Right lobe of liver (tissue), 4 donors: ENCODE results near the gene PWP2.
"Not testable (repeated sequence)": the region's sequence is repeated elsewhere in the genome, so short reads cannot be mapped to it uniquely, and the experiment has no call there.

Experiments used
- POLR2A ChIP-seq: fragments of 450-650 bp; IDR thresholded peaks from one replicate; pipeline ENCODE4 v1.6.1; 2017; ENCODE audit warnings: antibody characterized with exemption, mild to moderate bottlenecking
- TF ChIP-seq, protein P1 (sequence below), 4 donors: fragments of 200-600 bp in 3 of 4; fragments of 450-650 bp in 1 of 4; IDR thresholded peaks; one replicate each; pipeline versions ENCODE4 v1.5.1 to v1.8.0; 2016 to 2022; ENCODE audit warnings: antibody characterized with exemption in 4 of 4, mild to moderate bottlenecking in 2 of 4
- donor health status: DM: no; HTN: no; CAD: no.
- donor health status: DM: no; HTN: no; CAD: no.
- donor health status: DM: no; HTN: yes; CAD: no.

DNA sequence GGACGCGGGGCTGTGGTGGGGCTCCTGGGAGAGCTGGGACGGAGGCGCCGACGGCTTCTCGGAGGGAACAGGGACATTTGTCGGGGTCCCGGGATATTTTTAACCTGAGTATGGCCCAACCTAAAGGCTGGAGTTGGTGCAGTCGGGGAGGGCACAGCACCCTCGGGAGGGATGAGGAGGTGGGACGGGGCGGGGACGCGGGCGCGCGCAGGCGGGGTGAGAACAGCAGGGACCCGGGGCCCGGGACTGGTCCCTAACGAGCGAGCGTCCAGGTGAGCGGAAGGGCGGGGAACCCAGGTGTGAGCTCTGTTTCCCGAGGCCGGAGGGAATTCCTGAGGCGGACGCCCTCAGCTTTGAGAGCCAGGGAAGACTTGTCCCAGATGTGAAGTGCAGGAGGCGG is 390 bp downstream of the PWP2 start:
- TF ChIP-seq, protein P1, sequence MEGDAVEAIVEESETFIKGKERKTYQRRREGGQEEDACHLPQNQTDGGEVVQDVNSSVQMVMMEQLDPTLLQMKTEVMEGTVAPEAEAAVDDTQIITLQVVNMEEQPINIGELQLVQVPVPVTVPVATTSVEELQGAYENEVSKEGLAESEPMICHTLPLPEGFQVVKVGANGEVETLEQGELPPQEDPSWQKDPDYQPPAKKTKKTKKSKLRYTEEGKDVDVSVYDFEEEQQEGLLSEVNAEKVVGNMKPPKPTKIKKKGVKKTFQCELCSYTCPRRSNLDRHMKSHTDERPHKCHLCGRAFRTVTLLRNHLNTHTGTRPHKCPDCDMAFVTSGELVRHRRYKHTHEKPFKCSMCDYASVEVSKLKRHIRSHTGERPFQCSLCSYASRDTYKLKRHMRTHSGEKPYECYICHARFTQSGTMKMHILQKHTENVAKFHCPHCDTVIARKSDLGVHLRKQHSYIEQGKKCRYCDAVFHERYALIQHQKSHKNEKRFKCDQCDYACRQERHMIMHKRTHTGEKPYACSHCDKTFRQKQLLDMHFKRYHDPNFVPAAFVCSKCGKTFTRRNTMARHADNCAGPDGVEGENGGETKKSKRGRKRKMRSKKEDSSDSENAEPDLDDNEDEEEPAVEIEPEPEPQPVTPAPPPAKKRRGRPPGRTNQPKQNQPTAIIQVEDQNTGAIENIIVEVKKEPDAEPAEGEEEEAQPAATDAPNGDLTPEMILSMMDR (IDR thresholded peaks at IDR 0.05), result not testable (repeated sequence)
- TF ChIP-seq POLR2A, result not testable (repeated sequence)
